Adipocyte (in vitro differentiated cells): ENCODE results near the gene PNMA8A.
A peak's percentile ranks its signal among the peaks of the same experiment; 100 is the strongest.

Experiments
- DNase-seq: peaks from one replicate; pipeline ENCODE4 v3.0.0-alpha.2; 2015; ENCODE audit warnings: low read depth
- H3K27me3 ChIP-seq: replicated peaks from 2 replicates; pipeline ENCODE4 v1.7.0; 2013; ENCODE audit warnings: mild to moderate bottlenecking, low read length, moderate library complexity; ENCODE audit not compliant: control insufficient read depth, insufficient read depth
- H3K36me3 ChIP-seq: 2 replicates; pipeline ENCODE4 v1.7.0; 2013; ENCODE audit warnings: low read length, mild to moderate bottlenecking, moderate library complexity; ENCODE audit not compliant: control insufficient read depth, insufficient read depth, severe bottlenecking
- H3K4me1 ChIP-seq: 2 replicates; pipeline ENCODE4 v1.7.0; 2013; ENCODE audit warnings: mild to moderate bottlenecking, low read length, moderate library complexity; ENCODE audit not compliant: control insufficient read depth, insufficient read depth
- H3K4me3 ChIP-seq: 2 replicates; pipeline ENCODE4 v1.7.0; 2013; ENCODE audit warnings: mild to moderate bottlenecking, low read length, moderate library complexity
- H3K9ac ChIP-seq: 2 replicates; pipeline ENCODE4 v1.7.0; 2013; ENCODE audit warnings: mild to moderate bottlenecking, low read length, moderate library complexity
- H3K9me3 ChIP-seq: 2 replicates; pipeline ENCODE4 v1.7.0; 2013; ENCODE audit warnings: mild to moderate bottlenecking, low read length, moderate library complexity; ENCODE audit not compliant: control insufficient read depth

The PNMA8A gene

GRCh38 chr19:46490774-46491173 lies 19.4 kb upstream of the PNMA8A start:
- H3K4me1 ChIP-seq = peaks cover 39% of the 10 kb centered on the region
- no peak overlapping the region for H3K9ac ChIP-seq
- H3K36me3 ChIP-seq = no peaks in the 10 kb centered on the region
- no peaks in the 10 kb centered on the region for H3K9me3 ChIP-seq
- no peak for DNase-seq
- H3K27me3 ChIP-seq = no peaks in the 10 kb centered on the region
- H3K4me3 ChIP-seq = no peak overlapping the region

- peak overlapping the region; percentile 34 for H3K4me3 ChIP-seq
- H3K4me1 ChIP-seq = peaks cover 39% of the 10 kb centered on the region
- peak; percentile 64 for DNase-seq
- H3K9ac ChIP-seq = peak overlapping the region; percentile 83
- H3K9me3 ChIP-seq = no peaks in the 10 kb centered on the region
- no peaks in the 10 kb centered on the region for H3K36me3 ChIP-seq
- H3K27me3 ChIP-seq = no peaks in the 10 kb centered on the region
Measured at GRCh38 chr19:46489445-46490272, 18.3 kb upstream of the PNMA8A start.

- Histone ChIP-seq H3K4me1 (peaks cover 35% of the 10 kb centered on the region), H3K9ac (peak overlapping the region; percentile 83), H3K27me3 (no peaks in the 10 kb centered on the region), H3K4me3 (peak overlapping the region; percentile 25), H3K36me3 (no peaks in the 10 kb centered on the region), H3K9me3 (no peaks in the 10 kb centered on the region)
- DNase-seq = no peak
Measured at GRCh38 chr19:46488551-46488950, 17.2 kb upstream of the PNMA8A start.

- Histone ChIP-seq H3K4me1 (peaks cover 35% of the 10 kb centered on the region), H3K9me3 (no peaks in the 10 kb centered on the region), H3K4me3 (peak overlapping the region; percentile 85), H3K9ac (peak overlapping the region; percentile 83), H3K36me3 (no peaks in the 10 kb centered on the region), H3K27me3 (no peaks in the 10 kb centered on the region)
- peak; percentile 92 for DNase-seq
Measured at GRCh38 chr19:46487802-46488445, 16.6 kb upstream of the PNMA8A start.

GRCh38 chr19:46487178-46487801 lies 15.9 kb upstream of the PNMA8A start:
- Histone ChIP-seq H3K4me1 (peaks cover 35% of the 10 kb centered on the region), H3K36me3 (no peaks in the 10 kb centered on the region), H3K4me3 (peak overlapping the region; percentile 85), H3K27me3 (no peaks in the 10 kb centered on the region), H3K9me3 (no peaks in the 10 kb centered on the region), H3K9ac (peak overlapping the region; percentile 83)
- no peak for DNase-seq

- no peak overlapping the region for H3K9ac ChIP-seq
- no peaks in the 10 kb centered on the region for H3K9me3 ChIP-seq
- no peaks in the 10 kb centered on the region for H3K36me3 ChIP-seq
- no peak for DNase-seq
- H3K4me1 ChIP-seq = peaks cover 45% of the 10 kb centered on the region
- H3K4me3 ChIP-seq = no peak overlapping the region
- no peaks in the 10 kb centered on the region for H3K27me3 ChIP-seq
Measured at GRCh38 chr19:46486358-46486757, 15.0 kb upstream of the PNMA8A start.

- peaks cover 46% of the 10 kb centered on the region for H3K4me1 ChIP-seq
- no peaks in the 10 kb centered on the region for H3K36me3 ChIP-seq
- no peak for DNase-seq
- H3K4me3 ChIP-seq = no peak overlapping the region
- no peak overlapping the region for H3K9ac ChIP-seq
- H3K9me3 ChIP-seq = no peaks in the 10 kb centered on the region
- no peaks in the 10 kb centered on the region for H3K27me3 ChIP-seq
Measured at GRCh38 chr19:46484656-46485055, 13.3 kb upstream of the PNMA8A start.

GRCh38 chr19:46482631-46483030 lies 11.3 kb upstream of the PNMA8A start:
- Histone ChIP-seq H3K4me1 (peaks cover 32% of the 10 kb centered on the region), H3K4me3 (no peak overlapping the region), H3K27me3 (no peaks in the 10 kb centered on the region), H3K9ac (peak overlapping the region; percentile 90), H3K36me3 (no peaks in the 10 kb centered on the region), H3K9me3 (no peaks in the 10 kb centered on the region)
- DNase-seq = peak; percentile 35

- Histone ChIP-seq H3K9me3 (no peaks in the 10 kb centered on the region), H3K4me1 (peaks cover 25% of the 10 kb centered on the region)
Measured at GRCh38 chr19:46481947-46482346, 10.6 kb upstream of the PNMA8A start.

GRCh38 chr19:46481223-46481848 lies 10.0 kb upstream of the PNMA8A start:
- Histone ChIP-seq H3K9me3 (no peaks in the 10 kb centered on the region), H3K36me3 (no peaks in the 10 kb centered on the region), H3K4me3 (peak overlapping the region; percentile 60), H3K4me1 (peaks cover 26% of the 10 kb centered on the region), H3K9ac (peak overlapping the region; percentile 90), H3K27me3 (no peaks in the 10 kb centered on the region)
- peak; percentile 67 for DNase-seq

More at GRCh38 chr19:46481947-46482346, 10.6 kb upstream of the PNMA8A start:
- no peaks in the 10 kb centered on the region for H3K27me3 ChIP-seq
- peak; percentile 73 for DNase-seq
- H3K4me3 ChIP-seq = peak overlapping the region; percentile 60
- peak overlapping the region; percentile 90 for H3K9ac ChIP-seq
- H3K36me3 ChIP-seq = no peaks in the 10 kb centered on the region

GRCh38 chr19:46480415-46480814 lies 9.1 kb upstream of the PNMA8A start:
- peak; percentile 92 for DNase-seq
- Histone ChIP-seq H3K27me3 (no peaks in the 10 kb centered on the region), H3K36me3 (no peaks in the 10 kb centered on the region), H3K4me1 (peaks cover 32% of the 10 kb centered on the region), H3K4me3 (peak overlapping the region; percentile 60), H3K9me3 (no peaks in the 10 kb centered on the region), H3K9ac (peak overlapping the region; percentile 90)
